Stimulated activated naive CD4-positive, alpha-beta T cell treated with Interleukin-2 at 50 U/mL for 16 hours (primary cell): ENCODE data around the gene AGTRAP.
A peak's percentile ranks its signal among the peaks of the same experiment; 100 is the strongest.

Experiments
- DNase-seq: peaks from one replicate; lab custom pipeline; 2025; lab: John Stamatoyannopoulos, UW

Gene AGTRAP

DNA sequence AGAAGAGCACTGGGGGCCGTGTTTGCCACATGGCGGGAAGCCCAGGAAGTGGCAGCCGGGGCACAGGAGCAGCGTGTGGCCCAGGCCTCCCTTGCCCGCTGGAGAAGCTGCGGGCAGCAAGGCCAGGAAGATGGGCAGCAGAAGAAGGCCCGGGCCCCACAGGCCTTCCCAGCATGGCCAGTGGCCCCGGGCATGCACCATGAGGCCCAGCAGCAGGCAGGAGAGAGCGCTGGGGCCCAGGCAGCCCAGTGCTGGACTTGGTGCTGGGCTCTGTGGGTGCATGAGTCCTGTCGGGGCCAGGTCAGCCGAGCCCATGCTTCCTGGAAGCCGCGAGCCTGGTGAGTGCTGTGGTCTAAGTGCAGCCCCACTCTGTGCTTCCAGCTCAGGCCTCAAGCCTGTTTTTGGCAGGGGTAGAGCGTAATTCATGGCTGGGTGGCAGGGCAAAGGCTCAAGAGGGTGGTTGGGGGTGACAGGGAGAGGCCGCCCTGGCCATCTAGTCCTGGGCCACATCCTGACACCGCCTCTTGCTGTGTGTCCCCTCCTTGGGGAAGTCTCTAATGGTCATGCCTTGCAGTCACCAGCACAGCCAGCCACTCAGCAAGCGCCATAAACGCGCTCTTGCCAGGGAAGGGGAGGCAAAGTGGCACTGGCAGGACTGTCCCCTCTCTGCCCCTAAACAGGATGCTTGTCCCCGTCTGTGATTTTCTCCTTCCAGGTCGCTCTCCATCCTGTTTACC, 48.5 kb downstream of the AGTRAP start:
- no peak for DNase-seq

DNA sequence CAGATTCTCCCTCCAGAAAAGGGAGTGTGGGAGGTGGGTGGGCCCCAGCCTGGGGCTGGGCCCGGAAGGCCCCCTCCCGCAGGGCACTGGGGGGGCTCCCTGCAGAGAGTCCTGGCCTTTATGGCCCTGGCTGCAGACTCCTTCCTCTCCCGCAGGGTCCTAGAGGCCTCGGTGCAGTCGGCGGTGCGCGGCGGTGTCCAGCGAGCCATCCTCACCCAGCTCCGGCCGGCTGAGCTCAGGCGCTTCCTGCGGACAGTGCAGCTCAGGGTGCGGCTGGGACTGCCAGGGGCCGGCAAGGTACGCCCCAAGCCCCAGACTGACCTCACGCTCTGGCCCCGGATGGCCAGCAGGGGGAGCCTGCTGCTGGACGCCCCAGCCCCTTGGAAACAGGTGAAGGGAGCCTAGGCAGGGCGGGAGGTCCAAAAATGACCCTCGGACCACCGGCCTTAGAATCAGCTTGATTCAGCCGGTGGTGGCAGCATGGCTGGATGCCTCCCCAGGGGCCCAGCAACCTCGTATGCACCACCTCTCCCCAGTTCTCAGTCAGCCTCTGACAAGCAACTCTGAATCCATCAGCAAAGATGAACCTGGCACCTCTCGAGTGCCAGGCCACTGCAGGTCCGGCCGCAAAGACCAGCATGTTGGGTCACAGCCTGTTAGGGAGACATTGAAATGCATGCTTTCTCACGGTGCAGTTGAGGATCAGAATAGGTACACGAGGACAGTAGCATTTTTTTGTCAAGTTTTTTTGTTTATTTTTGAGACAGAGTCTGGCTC, 49.2 kb downstream of the AGTRAP start:
- DNase-seq, result peak; percentile 12

DNA sequence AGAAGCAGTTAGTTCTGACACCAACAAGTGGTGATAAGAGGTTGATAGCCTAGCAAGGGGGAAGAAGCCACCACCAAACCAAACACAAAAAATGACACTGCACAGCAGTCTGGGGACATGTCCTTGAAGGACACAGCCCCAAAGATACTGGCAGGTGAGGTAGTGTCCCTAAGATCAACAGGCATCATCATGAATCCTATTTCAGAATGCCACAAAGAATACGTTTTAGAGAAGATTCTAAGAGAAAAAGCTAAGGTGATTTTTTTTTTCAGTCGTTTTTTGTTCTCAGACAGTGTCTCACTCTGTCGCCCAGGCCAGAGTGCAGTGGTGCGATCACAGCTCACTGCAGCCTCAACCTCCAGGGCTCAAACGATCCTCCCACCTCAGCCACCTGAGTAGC, 50.2 kb downstream of the AGTRAP start:
- no peak for DNase-seq

DNA sequence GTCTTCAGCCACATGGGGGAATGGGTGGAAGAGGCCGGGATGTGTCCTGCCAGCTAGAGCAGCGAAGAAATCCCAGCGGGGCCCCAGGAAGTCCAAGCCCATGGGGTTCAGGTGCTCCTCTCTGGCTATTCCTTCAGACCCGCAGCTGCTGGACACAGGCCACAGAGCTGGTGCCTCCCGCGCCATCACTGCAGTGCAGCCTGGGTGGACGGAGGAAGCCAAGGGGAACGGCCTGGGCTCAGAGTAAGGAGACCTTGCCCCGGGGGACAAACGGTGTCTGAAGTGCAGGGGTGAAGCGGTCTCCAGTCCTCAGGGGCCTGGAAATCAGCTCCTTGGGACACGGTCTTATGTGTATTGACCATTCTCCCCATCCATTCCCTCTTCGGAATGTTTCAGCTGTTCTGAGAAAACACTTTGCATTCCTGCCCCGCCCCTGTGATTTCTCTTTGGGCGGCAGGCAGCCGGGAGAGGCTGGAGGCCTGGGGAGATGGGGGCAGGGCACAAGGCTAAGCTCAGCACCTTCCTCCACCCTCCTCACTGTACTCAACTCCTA, 51.4 kb downstream of the AGTRAP start:
- DNase-seq, result no peak

DNA sequence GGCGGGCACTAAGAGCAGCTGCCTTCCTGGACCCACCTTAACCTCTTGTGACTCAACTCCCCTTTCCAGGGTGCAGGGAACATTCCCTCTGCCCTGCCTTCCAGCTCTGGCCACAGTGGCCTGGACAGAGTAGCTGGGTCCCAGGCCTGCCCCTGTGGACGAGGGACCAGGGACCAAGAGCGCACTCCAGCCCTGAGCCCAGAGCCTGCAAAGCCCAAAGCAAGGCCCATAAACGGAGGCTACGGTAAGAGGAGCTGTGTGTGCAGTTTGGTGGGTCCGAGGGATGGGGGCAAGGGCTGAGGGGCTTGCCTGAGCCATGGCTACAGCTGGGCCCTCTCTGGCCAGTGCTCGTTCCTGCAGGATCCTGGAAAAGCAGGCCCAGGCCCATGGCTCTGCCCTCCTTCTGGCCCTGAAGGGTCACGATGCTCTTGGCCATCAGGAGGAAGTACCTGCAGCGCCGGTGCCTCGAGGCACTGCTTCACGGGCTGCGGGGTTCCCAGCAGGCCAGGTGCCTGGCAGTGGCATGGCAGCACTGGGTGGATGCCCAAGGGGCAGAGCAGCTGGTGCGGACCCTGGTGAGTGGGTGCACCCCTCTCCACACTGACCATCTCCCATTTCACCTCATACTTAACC, 52.0 kb downstream of the AGTRAP start:
- DNase-seq, result no peak

DNA sequence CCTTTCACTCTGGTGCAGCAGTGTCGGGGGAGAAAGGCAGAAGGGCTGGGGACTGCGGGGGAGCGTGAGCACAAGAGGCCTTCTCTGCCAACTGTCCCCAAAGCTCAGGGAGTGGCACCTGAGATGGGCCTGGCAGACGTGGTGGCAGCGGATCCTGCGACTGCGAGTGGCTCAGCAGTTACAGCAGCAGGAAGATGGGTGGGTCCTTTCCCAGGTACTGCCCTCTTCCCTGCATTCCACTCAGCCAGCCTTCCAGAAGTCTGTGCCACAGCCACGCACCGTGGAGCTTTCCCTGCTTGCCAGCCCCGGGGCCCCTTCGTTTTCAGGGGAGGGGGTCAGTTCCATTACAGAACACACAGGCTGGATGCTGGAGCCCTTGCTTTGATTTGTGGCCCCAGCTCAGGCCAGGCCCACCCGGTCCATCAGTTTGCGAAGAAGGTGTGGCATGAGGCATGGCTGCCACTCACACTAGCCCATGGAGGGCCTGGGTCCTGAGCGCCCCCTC, 52.7 kb downstream of the AGTRAP start:
- DNase-seq, result no peak

DNA sequence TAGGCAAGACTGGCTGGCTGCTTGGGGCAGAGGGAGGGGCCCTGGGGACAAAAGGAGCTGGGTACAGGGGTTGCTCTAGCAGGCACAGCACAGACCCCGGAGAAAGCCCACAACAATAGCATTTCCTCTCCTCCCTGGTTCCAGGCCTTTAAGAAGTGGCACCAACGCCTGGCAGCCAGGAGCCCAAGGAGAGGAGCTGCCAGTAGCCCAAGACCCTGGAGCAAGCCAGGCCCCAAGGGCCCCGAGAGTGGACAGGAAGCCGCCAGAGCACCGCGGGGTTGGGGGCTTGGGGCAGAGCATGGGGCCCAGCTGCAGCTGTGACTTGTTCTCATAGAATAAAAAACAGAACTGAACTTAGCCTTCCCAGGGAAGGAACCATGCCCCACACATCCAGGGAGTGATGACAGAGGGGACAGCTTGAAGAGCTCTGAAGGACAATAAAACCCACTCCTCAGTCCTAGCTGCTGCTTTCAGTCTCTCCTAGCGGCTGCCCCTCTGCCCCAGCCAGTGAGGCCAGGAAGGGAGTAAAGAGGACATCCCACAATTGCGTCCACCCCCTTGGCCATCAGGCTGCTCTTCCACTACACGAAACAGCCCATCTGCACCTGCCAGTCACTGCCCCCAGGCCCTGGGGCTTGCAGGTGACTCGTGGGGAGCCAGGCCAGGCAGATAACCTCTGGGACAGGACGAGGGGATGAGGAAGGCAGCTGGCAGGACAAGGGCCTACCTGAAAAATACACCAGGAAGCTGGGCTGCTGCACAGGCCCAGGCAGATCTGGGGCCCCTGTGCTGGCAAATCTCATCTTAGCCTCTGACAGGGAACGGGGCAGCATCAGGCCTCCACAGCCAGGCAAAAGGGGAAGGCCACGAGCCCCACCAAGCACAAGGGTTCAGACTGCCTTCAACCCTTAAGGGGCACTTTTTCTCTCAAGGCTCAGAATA, 53.5 kb downstream of the AGTRAP start:
- no peak for DNase-seq

DNA sequence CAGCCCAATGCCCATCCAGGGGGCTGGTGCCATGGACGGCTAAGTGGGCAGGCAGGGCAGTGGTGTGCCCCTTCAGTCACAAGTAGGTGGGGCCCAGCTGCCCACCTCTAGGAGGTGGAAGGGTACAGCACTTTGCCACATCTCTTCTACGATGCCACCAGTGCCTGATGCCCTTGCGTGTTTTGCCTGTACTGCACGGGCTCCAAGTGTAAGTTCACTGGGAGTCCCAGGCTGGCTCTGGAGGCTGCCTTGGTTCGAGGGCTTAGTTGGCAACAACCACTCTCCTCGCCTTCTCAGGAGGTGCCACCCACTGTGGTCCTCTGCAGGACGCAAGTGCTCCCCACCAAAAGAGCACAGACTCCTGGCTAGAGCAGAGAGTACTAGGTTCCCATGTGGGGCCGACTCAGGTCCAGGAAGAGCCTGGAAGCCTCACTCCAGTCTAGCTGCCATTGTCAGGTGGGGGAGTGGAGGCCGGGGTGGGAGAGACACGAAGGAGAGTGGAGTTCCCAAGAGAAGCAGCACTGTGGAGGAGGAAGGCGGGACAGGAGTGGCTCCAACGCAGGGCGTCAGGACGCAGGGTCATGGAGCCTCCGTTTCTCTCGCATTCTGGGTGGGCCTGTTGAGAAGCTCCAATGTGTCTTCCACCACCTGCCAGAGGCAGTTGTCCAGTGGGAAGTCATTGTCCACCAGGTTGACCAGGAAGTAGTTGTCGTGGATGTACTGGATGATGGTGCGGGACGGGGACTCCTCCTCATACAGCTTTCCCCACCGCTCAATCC, 54.4 kb downstream of the AGTRAP start:
- no peak for DNase-seq

DNA sequence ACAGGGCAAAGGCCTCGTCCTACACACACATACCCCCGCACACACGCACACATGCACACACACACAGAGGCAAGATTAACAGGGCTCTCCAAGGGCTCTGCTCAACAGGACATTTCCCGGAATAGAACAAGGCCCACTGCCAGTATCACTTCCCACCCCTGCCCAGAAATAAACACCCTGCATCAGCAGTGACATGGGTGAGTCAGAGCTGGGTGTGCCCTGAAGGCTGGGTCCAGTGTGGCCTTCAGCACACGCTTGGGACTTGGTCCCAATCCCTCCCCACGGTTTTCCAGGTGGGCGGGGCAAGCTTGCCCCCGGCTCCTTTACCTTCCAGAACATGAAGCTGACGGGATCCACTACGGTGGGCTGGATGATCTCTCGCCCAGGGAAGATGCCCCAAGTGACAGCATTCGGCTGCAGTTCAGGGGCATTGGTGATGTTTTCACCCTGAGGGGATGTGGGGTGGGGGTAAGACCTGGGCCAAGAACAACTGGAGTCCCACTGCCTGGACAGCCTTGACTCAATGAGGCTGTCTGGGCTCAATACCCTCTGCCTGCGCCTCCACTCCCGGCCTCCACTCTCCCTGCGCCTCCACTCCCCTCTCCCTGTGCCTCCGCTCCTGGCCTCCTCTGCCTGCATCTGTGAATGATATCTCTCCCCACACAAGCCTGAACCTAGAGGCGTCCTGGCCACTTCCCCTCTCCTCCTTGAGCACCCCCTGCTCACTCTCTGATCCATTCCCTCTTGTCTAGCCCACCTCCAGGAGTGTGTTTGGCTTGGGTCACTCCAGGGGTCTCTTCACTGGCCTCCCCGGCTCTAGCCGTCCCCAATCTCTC, 55.2 kb downstream of the AGTRAP start:
- DNase-seq, result no peak

DNA sequence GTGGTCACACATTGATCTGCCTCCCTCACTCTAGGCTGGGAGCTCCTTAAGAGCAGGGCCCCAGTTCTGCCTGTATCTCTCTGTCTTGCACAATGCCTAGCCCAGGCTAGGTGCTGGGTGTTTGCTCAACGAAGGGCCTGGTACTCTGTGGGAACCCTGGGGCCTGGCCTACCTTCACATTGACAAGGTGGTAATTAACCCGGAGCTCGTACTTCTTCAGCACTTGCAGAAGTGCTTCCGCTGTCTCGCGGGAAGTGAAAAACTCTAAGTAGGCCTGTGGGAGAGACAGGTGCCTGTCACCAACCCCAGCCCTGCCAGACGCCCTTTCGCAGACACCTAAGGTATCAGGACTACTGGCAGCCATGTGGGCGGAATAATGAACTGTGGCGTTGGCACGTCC, 56.2 kb downstream of the AGTRAP start:
- no peak for DNase-seq

DNA sequence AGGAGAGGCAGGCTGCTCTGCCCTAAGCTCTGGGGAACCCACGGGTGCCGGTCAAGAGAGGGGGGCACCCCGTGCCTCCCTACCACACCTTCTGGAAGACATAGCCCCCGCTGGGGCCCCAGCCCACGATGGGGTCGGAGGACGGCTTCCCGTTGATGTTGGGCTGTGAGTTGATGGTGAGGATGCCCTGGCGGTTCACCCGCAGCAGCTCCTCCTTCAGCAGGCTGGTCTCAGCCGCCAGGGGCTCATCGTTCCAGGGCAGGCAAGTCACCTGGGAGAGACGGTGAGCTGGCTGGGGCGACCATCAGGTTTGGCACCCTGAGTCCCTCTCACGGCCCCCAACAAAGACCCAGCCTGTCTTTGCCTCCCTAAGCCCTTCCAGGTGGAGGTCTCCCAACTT, 57.9 kb downstream of the AGTRAP start:
- no peak for DNase-seq

DNA sequence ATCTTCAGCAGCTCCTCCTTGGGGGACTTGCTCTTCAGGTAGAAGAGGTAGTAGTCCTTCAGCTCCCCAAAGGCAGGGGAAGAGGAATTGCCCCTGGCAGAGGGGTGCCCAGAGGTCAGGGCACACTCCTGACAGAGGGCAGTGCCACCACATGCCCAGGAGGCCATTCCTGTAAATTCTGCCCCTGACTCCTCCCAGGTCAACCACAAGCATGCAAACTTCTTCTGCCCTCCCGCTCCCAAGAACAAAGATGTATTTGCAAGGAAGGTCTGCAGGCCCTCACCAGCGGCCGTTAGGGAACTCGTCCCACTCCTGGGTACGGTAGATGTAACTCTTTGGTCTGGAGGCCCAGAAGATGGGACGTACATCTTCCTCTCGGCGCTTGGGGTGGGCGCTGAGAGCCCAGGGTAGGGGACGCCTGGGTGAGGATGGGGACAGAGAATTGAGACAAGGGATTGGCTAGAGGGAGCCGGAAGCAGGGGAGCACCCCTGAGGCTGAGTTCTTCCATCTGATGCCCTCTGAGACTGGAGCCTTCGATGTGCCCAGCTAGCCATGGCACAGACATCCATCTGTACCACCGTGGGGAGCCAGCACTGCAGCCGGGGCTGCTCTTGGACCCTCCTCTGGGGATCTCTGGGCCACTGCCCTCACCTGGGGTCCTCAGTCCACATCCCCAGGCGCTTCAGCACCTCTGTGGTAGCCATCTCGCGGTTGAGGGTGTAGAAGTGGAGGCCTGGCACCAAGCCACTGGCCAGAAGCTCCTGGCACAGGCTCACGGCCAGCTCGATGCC, 58.7 kb downstream of the AGTRAP start:
- no peak for DNase-seq

DNA sequence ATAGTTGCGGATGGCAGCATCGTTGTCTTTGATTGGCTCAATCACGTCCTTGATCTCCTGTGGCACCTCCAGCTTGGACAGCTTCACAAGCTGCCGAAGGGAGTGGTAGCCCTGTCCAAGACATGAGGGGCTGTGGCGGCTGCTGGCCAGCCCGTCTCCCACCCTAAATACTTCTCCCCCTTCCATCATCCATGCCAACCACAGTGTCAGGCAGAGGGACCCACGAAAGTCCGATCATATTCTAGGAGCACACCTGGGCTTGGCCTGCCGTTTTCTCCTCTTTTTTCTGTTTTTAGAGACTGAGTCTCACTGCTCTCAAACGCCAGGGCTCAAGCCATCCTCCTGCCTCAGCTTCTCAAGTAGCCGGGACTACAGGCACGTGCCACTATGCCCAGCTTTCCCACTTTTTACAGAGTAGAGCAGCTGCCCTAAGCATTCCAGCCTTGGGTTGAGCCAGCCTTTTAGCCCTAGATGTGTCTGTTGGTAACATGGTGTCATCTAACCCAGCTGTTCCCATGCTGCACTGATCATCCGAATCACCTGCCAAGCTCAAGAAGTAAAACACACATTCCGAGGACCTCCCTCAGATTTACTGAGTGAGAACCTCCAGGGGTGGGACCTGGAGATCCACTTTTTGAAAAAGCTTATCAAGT, 59.4 kb downstream of the AGTRAP start:
- no peak for DNase-seq

DNA sequence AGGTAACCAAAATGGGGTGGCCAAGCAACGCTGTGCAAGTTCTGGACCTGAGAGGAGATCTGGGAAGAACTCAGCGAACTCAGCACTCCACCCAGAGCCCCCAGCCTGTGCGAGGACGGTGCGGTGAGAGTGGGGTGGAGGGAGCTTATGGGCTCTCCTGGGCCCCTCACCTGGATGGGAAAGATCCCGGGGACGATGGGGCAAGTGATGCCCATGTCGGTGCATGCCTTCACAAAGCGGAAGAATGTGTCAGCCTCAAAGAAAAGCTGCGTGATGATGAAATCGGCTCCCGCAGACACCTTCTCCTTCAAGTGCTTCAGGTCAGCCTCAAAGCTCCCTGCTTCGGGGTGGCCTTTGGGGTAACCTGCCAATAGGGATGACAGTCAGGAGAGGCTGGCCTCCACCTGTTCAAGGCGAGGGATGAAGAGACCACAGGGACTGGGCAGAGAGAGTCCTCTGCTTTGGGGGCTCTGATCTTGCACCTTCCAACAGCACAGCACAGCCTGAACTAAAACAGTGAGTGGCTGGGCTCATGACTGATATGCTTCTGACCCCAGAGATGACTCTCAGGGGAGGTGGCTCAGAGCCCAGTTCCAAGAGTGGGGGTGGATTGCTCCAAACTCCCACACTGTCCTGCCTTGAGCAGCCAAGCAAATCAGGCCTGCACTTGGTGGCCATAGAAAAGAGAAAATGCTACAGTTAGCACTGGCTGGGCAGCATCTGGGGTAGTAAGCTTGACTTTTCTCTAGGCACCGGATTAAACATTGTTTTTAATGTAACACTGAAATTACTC, 60.3 kb downstream of the AGTRAP start:
- no peak for DNase-seq

DNA sequence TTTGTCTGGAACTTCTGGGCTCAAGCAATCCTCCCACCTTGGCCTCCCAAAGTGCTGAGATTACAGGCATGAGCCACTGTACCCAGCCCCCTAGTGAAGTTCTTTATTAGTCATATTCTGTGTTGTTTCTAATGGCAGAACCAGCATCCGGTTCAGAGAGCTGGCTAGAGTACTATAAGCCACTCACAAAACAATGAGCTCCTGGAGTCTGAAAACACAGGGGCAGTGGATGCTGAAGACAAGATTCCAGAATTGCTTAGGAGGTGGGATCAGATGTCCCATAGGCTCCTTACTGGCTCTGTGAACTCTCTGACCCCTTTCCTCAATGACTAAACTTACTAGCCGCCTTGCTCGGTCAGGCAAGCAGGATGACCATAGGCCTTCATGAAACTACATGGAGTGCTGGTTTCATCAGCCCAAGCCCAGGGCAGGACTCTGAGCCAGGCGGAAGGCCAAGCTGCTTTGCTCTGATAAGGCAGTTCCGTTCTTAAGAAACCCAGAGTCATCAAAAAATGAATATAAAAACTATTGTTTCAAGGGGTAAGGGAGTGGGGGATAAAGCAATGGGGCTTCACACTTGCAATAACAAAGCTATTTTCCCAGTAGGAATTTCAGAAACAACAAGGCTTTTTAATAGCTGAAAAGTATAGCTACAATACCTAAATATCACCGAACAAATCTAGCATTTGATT, 61.7 kb downstream of the AGTRAP start:
- no peak for DNase-seq

DNA sequence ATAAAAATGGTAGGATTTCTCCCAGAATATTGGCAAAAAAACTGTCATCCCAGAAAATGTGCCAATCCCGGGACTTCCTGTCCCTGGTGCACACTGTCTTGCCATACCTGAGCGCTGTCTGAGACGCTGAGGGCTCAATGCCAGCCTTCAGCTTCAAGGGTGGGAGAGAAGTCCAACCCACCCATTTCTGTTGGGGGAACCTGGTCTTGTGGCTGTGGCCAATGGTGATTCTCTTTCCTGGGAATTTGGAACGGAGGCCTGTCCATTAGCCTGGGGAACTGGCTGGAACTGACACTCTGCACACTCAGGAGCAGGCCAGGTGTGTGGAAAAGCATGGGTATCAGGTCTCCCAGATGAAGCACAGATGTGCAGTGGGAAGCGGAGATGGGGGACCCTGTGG, 63.2 kb downstream of the AGTRAP start:
- no peak for DNase-seq

DNA sequence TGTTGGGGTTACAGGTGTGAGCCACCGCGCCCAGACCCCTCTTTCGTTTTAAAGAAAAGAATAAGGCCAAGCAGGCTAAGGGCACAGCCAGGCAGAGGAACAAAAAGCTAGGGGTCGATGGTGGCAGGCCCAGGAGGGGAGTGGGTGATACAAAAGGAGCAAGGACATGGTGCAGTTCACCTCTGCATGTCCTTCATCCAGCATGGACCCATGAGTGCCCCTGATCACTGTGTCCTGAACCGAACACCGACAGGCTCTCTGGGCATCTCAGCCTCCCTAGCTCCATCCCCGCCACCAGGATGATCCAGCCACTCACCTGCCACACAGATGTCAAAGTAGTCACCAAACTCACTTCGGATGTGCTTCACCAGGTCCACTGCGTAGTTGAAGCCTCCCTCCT, 64.0 kb downstream of the AGTRAP start:
- DNase-seq, result no peak
